GM12891 (cell line): ENCODE results near the gene CACNA2D2.

ENCODE experiments used
- POLR2A ChIP-seq: IDR thresholded peaks from 2 replicates; pipeline ENCODE4 v1.6.1; 2011; ENCODE audit warnings: low read depth, low read length, control low read depth
- POLR2AphosphoS5 ChIP-seq: IDR thresholded peaks from 2 replicates; pipeline ENCODE4 v1.6.1; 2011; ENCODE audit warnings: low read depth, low read length, control low read depth
- SPI1 ChIP-seq: IDR thresholded peaks from 2 replicates; pipeline ENCODE4 v1.6.1; 2011; ENCODE audit warnings: low read depth, low read length, control low read depth
- TAF1 ChIP-seq: IDR thresholded peaks from 2 replicates; pipeline ENCODE4 v1.6.1; 2011; ENCODE audit warnings: low read depth, low read length, control low read depth

- TF ChIP-seq POLR2A, result no peak
- no peak for TF ChIP-seq TAF1
- no peak for TF ChIP-seq POLR2AphosphoS5
- TF ChIP-seq SPI1, result no peak
These were observed 145.0 kb downstream of the CACNA2D2 start for GRCh38 chr3:50358355-50358910.
